ENCODE data around the gene DSCAML1. TPM values are rescaled to one million over a fixed set of nuclear protein-coding genes. Genes with fewer than 3 reads are reported as not detected.

The DSCAML1 gene
- total and polyA plus RNA-seq, 4 donors: 0.18 to 1.5 (median 1.1) TPM

DNA sequence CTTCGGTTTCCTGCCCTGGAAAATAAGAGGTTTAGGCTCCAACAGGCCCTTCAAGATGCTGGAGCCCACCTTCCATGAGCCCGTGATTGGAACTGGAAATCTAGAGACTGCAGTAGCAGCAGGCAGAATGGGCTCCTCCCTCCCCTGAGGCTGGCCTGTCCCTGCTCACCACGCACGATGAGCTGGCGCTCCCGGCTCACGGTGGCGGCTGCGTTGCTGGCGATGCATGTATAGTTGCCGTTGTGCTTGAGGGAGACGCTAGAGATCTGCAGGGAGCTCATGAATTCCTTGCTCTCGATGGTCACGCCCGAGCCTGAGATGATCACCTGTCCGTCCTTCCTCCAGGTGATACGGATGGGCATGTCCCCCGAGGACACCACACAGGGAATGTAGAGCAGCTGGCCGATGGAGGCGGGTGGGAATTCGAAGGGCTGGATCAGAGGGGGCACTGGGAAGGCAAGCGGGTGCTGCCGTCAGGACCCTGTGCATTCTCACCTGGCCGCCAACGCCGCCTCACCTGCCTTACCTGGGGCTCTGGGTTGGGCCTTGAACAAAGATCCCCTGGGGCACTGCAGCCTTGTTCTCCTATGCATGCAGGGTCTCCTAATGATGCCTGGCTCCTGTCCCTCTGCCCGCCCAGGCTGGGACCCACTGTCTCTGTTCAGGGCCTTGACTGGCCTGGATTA is 291.6 kb downstream of the DSCAML1 start:
- no peak overlapping the region for H3K4me3 ChIP-seq
- peaks cover 0 to 5% (median 0%) of the 10 kb centered on the region in 5 donors for H3K4me1 ChIP-seq (ENCODE audit: control insufficient read depth in 5 of 5, insufficient read depth in 5 of 5, low read length in 5 of 5)
- no peak for TF ChIP-seq CTCF (IDR thresholded peaks at IDR 0.05; ENCODE audit: control extremely low read depth, extremely low read depth)
- 92 to 94% methylated on average over 27 of the region's 27 CpGs for WGBS, 2 donors
- H3K36me3 ChIP-seq (ENCODE audit: control insufficient read depth in 4 of 4, insufficient read depth in 4 of 4, low read length in 4 of 4): no peaks in the 10 kb centered on the region
- no peaks in the 10 kb centered on the region for H3K9me3 ChIP-seq (ENCODE audit: control insufficient read depth in 4 of 4, insufficient read depth in 3 of 4, low read length in 3 of 4)
- peaks cover 0 to 16% (median 0%) of the 10 kb centered on the region in 3 donors for H3K27me3 ChIP-seq (ENCODE audit: control insufficient read depth in 3 of 3, insufficient read depth in 3 of 3, low read length in 2 of 3)
- no peak overlapping the region for H3K27ac ChIP-seq (ENCODE audit: low read depth in 1 of 2, low read length in 1 of 2)
- no peak overlapping the region for H3K9ac ChIP-seq (ENCODE audit: insufficient read depth in 1 of 2, low read length in 2 of 2)
- no peak for DNase-seq
- no peak for ATAC-seq (ENCODE audit: insufficient read depth, low FRiP score)

GRCh38 chr11:117502779-117503100 is 294.3 kb downstream of the DSCAML1 start:
- H3K4me1 ChIP-seq (ENCODE audit: control insufficient read depth in 5 of 5, insufficient read depth in 5 of 5, low read length in 5 of 5): peaks cover 0 to 5% (median 0%) of the 10 kb centered on the region in 5 donors
- no peak for TF ChIP-seq CTCF (IDR thresholded peaks at IDR 0.05; ENCODE audit: control extremely low read depth, extremely low read depth)
- DNase-seq (peak in 1 of 3 donors; percentile 23), ATAC-seq (ENCODE audit: insufficient read depth, low FRiP score) (no peak)
- H3K27me3 ChIP-seq (ENCODE audit: control insufficient read depth in 3 of 3, insufficient read depth in 3 of 3, low read length in 2 of 3): peaks cover 0 to 17% (median 0%) of the 10 kb centered on the region in 3 donors
- H3K9me3 ChIP-seq (ENCODE audit: control insufficient read depth in 4 of 4, insufficient read depth in 3 of 4, low read length in 3 of 4): no peaks in the 10 kb centered on the region
- H3K27ac ChIP-seq (ENCODE audit: low read depth in 1 of 2, low read length in 1 of 2): no peak overlapping the region
- no peak overlapping the region for H3K4me3 ChIP-seq
- WGBS, 2 donors: 77 to 89% methylated on average over 10 of the region's 10 CpGs
- no peaks in the 10 kb centered on the region for H3K36me3 ChIP-seq (ENCODE audit: control insufficient read depth in 4 of 4, insufficient read depth in 4 of 4, low read length in 4 of 4)
- no peak overlapping the region for H3K9ac ChIP-seq (ENCODE audit: insufficient read depth in 1 of 2, low read length in 2 of 2)

DNA sequence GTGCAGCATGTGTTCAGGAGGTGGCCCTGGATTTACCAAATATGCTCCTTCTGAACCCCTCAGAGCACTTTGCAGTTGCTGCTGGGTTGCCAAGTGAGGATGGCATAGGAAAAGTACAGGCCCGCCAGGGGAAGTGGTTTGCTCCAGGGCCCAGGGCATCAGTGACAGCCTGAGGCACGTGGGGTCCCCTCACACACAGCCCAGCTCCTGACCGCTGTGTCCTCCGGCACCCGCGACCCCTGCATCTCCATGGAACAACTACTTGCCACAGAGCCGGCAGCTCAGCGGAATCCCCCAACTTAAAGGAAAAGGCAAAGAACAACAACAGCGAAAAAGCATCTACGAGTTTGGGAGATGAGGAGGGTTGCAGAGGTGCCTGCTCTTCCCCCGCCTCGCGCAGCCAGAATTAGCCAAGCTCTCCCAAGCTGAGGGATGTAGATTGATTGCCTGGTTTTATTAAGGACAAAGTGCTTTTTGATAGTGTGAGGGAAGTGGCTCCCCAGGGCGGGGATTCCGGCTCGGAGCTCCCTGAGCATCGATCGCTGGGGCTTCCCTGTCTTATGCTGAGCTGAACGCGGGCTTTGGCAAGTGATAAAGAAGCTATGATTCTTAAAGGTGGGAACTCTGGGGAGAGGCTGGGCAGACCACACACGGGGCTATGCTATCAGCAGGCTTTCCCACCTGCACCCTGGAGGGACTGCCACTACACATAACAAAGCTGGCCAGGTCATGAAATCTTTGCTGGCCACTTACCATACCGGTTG is 294.8 kb downstream of the DSCAML1 start:
- no peak overlapping the region for H3K4me3 ChIP-seq
- peaks cover 0 to 5% (median 0%) of the 10 kb centered on the region in 5 donors for H3K4me1 ChIP-seq (ENCODE audit: control insufficient read depth in 5 of 5, insufficient read depth in 5 of 5, low read length in 5 of 5)
- DNase-seq (no peak), ATAC-seq (ENCODE audit: insufficient read depth, low FRiP score) (no peak)
- H3K9ac ChIP-seq (ENCODE audit: insufficient read depth in 1 of 2, low read length in 2 of 2): no peak overlapping the region
- H3K27me3 ChIP-seq (ENCODE audit: control insufficient read depth in 3 of 3, insufficient read depth in 3 of 3, low read length in 2 of 3): peaks cover 0 to 17% (median 0%) of the 10 kb centered on the region in 3 donors
- TF ChIP-seq CTCF (IDR thresholded peaks at IDR 0.05; ENCODE audit: control extremely low read depth, extremely low read depth): no peak
- no peaks in the 10 kb centered on the region for H3K36me3 ChIP-seq (ENCODE audit: control insufficient read depth in 4 of 4, insufficient read depth in 4 of 4, low read length in 4 of 4)
- no peak overlapping the region for H3K27ac ChIP-seq (ENCODE audit: low read depth in 1 of 2, low read length in 1 of 2)
- WGBS, 2 donors: 70 to 78% methylated on average over 22 of the region's 22 CpGs
- H3K9me3 ChIP-seq (ENCODE audit: control insufficient read depth in 4 of 4, insufficient read depth in 3 of 4, low read length in 3 of 4): no peaks in the 10 kb centered on the region
